Natural killer cell (primary cell): ENCODE data around the gene ECI1. TPM values are rescaled to one million over a fixed set of nuclear protein-coding genes. Genes with fewer than 3 reads are reported as not detected.

Experiments
- ATAC-seq, 3 donors: fragments of 150-1000 bp in 2 of 3; fragments of 200-7000 bp in 1 of 3; cut with Tn5 transposase; 1 replicate in 1 of 3; 2 replicates in 2 of 3; pipeline ENCODE4 v1.10.0; 2021; ENCODE audit warnings: mild to moderate bottlenecking in 2 of 3, moderate library complexity in 2 of 3
- DNase-seq, 2 donors: peaks; one replicate each; pipeline versions ENCODE4 v3.0.0 to v3.0.0-alpha.2; 2013 to 2021; ENCODE audit warnings: mixed read lengths in 1 of 2
- H3K27ac ChIP-seq: one replicate; pipeline ENCODE4 v1.5.1; 2013; ENCODE audit warnings: mild to moderate bottlenecking, low read length
- H3K27me3 ChIP-seq: one replicate; pipeline ENCODE4 v1.6.1; 2013; ENCODE audit warnings: low read length; ENCODE audit not compliant: control insufficient read depth, insufficient read depth
- H3K36me3 ChIP-seq: one replicate; pipeline ENCODE4 v1.6.1; 2013; ENCODE audit warnings: low read length; ENCODE audit not compliant: control insufficient read depth, insufficient read depth
- H3K4me1 ChIP-seq: one replicate; pipeline ENCODE4 v1.6.1; 2013; ENCODE audit warnings: low read length; ENCODE audit not compliant: control insufficient read depth, insufficient read depth
- H3K4me3 ChIP-seq: one replicate; pipeline ENCODE4 v1.5.1; 2013; ENCODE audit warnings: low read length
- H3K9me3 ChIP-seq: one replicate; pipeline ENCODE4 v1.6.1; 2013; ENCODE audit warnings: low read length; ENCODE audit not compliant: control insufficient read depth, insufficient read depth
- H3K27ac Mint-ChIP-seq, 2 donors: one replicate each; pipeline ENCODE4 v1.8.0; 2022; ENCODE audit warnings: mild to moderate bottlenecking in 2 of 2, mixed read lengths in 2 of 2, moderate library complexity in 1 of 2
- H3K27me3 Mint-ChIP-seq, 2 donors: one replicate each; pipeline ENCODE4 v1.8.0; 2022; ENCODE audit warnings: low read depth in 2 of 2, mixed read lengths in 2 of 2
- H3K36me3 Mint-ChIP-seq: one replicate; pipeline ENCODE4 v1.8.0; 2022; ENCODE audit warnings: mixed read lengths
- H3K4me1 Mint-ChIP-seq, 2 donors: one replicate each; pipeline ENCODE4 v1.8.0; 2022; ENCODE audit warnings: mixed read lengths in 2 of 2
- H3K4me3 Mint-ChIP-seq: one replicate; pipeline ENCODE4 v1.8.0; 2022; ENCODE audit warnings: mild to moderate bottlenecking, moderate library complexity, mixed read lengths
- H3K9me3 Mint-ChIP-seq, 2 donors: one replicate each; pipeline ENCODE4 v1.8.0; 2022; ENCODE audit warnings: mixed read lengths in 2 of 2
- CTCF ChIP-seq: fragments of 200-600 bp; IDR thresholded peaks from one replicate; pipeline ENCODE4 v1.8.0; 2022; ENCODE audit warnings: antibody characterized with exemption
- WGBS: methylation state at CpG from one replicate; pipeline ENCODE4 v1.1.7; 2013; ENCODE audit warnings: missing lambda C conversion rate; ENCODE audit not compliant: insufficient coverage; 5-methylcytosine and 5-hydroxymethylcytosine counted together
- intact Hi-C: fragments of 100-400 bp; cut with micrococcal nuclease; formaldehyde crosslinking; loops from one replicate; pipeline ENCODE4 v1.14.2; 2022
- total RNA-seq, 4 donors: library from RNA; stranded (reverse); fragments of 120-200 nt in 1 of 4; gene quantifications; one replicate each; pipeline versions ENCODE4 v1.2.3 to v1.2.4, GENCODE V29; 2013 to 2022

Gene ECI1
- total RNA-seq, 3 donors from 2014 or later (not counting 1 experiment from before 2014, with no cell fraction given), result 14.6 to 19.2 (median 19.0) TPM

DNA sequence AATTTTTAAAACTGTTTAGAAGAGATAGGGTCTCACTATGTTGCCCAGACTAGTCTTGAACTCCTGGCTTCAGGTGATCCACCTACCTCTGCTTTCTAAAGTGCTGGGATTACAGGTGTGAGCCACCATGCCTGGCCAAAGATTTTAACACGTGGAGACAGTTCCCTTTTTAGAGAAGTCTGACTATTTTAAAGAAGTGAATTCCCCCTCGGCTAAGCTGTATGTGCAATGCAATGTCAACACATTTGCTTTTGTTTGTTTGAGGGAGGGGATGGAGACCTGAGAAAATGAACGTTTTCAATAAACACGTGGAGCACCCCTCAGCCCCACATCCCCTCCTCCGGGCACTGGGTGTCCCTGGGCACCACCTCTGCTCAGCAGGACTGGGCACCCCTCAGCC, 30.9 kb upstream of the ECI1 start:
- Mint-ChIP-seq H3K36me3 (no peaks in the 10 kb centered on the region), H3K9me3 (no peaks in the 10 kb centered on the region), H3K4me1 (no peaks in the 10 kb centered on the region), H3K4me3 (no peak overlapping the region), H3K27ac (no peak overlapping the region), H3K27me3 (no peaks in the 10 kb centered on the region)
- no peak overlapping the region for H3K27ac ChIP-seq
- H3K4me3 ChIP-seq, result no peak overlapping the region
- 80% methylated on average over 2 of the region's 5 CpGs for WGBS
- intact Hi-C loops, result no loop called here
- TF ChIP-seq CTCF, result no peak
- peaks cover 4% of the 10 kb centered on the region for H3K36me3 ChIP-seq
- no peaks in the 10 kb centered on the region for H3K27me3 ChIP-seq
- no peaks in the 10 kb centered on the region for H3K4me1 ChIP-seq
- no peaks in the 10 kb centered on the region for H3K9me3 ChIP-seq
- no peak for DNase-seq
- no peak for ATAC-seq

DNA sequence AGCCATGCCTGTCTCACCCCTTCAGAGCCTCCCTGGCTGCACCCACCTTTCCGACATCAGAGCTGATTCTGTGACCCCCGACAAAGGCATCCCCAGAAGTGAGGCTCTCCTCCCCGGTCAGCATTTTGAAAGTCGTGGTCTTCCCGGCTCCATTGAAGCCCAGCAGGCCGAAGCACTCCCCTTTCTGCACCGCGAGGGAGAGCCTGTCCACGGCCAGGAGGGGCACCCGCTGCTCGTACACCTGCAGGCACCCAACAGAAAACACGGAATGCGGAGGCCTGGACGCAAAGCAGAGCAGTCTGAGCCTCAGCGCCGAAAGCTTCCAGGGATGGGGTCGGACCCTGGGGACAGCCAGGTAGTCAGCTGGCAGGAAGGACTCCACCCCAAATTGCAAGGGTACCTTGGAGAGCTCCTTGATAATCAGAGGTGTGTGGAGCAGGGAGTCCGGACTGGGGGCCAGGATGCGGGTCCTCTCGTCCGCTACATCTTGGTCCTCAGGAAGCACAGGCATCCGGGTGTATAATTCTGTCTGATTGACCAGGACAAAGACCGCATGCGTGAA, 29.7 kb upstream of the ECI1 start:
- 96% methylated on average over 24 of the region's 24 CpGs for WGBS
- DNase-seq (no peak), ATAC-seq (no peak)
- Histone ChIP-seq H3K27me3 (no peaks in the 10 kb centered on the region), H3K27ac (no peak overlapping the region), H3K4me1 (no peaks in the 10 kb centered on the region), H3K9me3 (no peaks in the 10 kb centered on the region), H3K4me3 (no peak overlapping the region), H3K36me3 (peaks cover 4% of the 10 kb centered on the region)
- no peak overlapping the region for H3K27ac Mint-ChIP-seq
- intact Hi-C loops, result no loop called here
- no peaks in the 10 kb centered on the region for H3K36me3 Mint-ChIP-seq
- H3K27me3 Mint-ChIP-seq, result no peaks in the 10 kb centered on the region
- H3K9me3 Mint-ChIP-seq, result no peaks in the 10 kb centered on the region
- no peak overlapping the region for H3K4me3 Mint-ChIP-seq
- H3K4me1 Mint-ChIP-seq, result no peaks in the 10 kb centered on the region
- TF ChIP-seq CTCF, result no peak

DNA sequence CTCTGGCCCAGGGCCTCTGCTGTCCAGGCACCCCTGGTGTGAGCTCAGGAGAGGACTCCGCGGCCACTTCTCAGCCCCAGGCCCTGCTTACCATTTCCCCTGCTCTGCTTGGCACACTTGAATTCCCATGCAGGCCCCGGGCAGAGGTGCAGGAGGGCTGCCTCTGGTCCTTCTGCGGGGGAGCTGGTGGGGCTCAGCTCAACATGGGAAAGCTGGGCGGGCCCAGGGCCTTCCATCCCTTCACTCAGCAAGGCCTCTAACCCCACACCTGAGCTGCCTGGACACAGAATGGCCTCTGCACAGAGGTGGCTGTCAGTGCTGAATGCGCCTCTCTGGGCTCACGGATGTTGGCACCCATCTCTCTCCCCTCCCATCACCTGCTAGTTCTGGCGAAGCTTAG, 29.1 kb upstream of the ECI1 start:
- no peaks in the 10 kb centered on the region for H3K4me1 Mint-ChIP-seq
- no peaks in the 10 kb centered on the region for H3K9me3 Mint-ChIP-seq
- no peaks in the 10 kb centered on the region for H3K27me3 Mint-ChIP-seq
- no peak overlapping the region for H3K27ac Mint-ChIP-seq
- TF ChIP-seq CTCF, result no peak
- Histone ChIP-seq H3K27ac (no peak overlapping the region), H3K36me3 (peaks cover 4% of the 10 kb centered on the region), H3K4me1 (no peaks in the 10 kb centered on the region), H3K4me3 (no peak overlapping the region), H3K27me3 (no peaks in the 10 kb centered on the region), H3K9me3 (no peaks in the 10 kb centered on the region)
- no peak overlapping the region for H3K4me3 Mint-ChIP-seq
- no peak for ATAC-seq
- DNase-seq, result no peak
- WGBS, result 96% methylated on average over 8 of the region's 8 CpGs
- intact Hi-C loops, result no loop called here
- no peaks in the 10 kb centered on the region for H3K36me3 Mint-ChIP-seq
